Fibroblast of lung (primary cell): ENCODE results near the gene RPL4. TPM values are rescaled to one million over a fixed set of nuclear protein-coding genes. Genes with fewer than 3 reads are reported as not detected.

ENCODE experiments used
- DNase-seq, 2 donors: peaks; one replicate each; pipeline versions ENCODE4 v3.0.0 to v3.0.0-alpha.2; 2010; ENCODE audit warnings: low read depth in 2 of 2
- H2AFZ ChIP-seq: 2 replicates; pipeline ENCODE4 v1.5.1; 2012; ENCODE audit warnings: low read length, control low read depth, inconsistent platforms
- H3K27ac ChIP-seq: 2 replicates; pipeline ENCODE4 v1.5.1; 2011; ENCODE audit warnings: low read length, control low read depth; ENCODE audit not compliant: insufficient read depth
- H3K27me3 ChIP-seq: 2 replicates; pipeline ENCODE4 v1.5.1; 2011; ENCODE audit warnings: mild to moderate bottlenecking, low read length; ENCODE audit not compliant: control insufficient read depth, insufficient read depth
- H3K36me3 ChIP-seq: 2 replicates; pipeline ENCODE4 v1.5.1; 2011; ENCODE audit warnings: low read length; ENCODE audit not compliant: control insufficient read depth, insufficient read depth
- H3K4me1 ChIP-seq: 2 replicates; pipeline ENCODE4 v1.5.1; 2011; ENCODE audit warnings: low read length; ENCODE audit not compliant: control insufficient read depth, insufficient read depth; ENCODE audit errors: extremely low read depth
- H3K4me2 ChIP-seq: 2 replicates; pipeline ENCODE4 v1.5.1; 2011; ENCODE audit warnings: low read length, control low read depth; ENCODE audit not compliant: insufficient read depth; ENCODE audit errors: extremely low read depth
- H3K4me3 ChIP-seq, 4 experiments: fragments of 200-600 bp in 1 of 4; sonication (generic) in 1 of 4; replicated peaks in 1 of 4; 2 replicates each; pipeline ENCODE4 v1.5.1; 2011 to 2016; ENCODE audit warnings: low read length in 4 of 4, low read depth in 3 of 4, mild to moderate bottlenecking in 3 of 4, control low read depth in 2 of 4, inconsistent platforms in 1 of 4, mixed read lengths in 1 of 4; ENCODE audit not compliant: insufficient read depth in 1 of 4; ENCODE audit errors: control extremely low read depth in 1 of 4
- H3K79me2 ChIP-seq: 2 replicates; pipeline ENCODE4 v1.5.1; 2012; ENCODE audit warnings: mild to moderate bottlenecking, low read length, inconsistent platforms; ENCODE audit not compliant: control insufficient read depth, insufficient read depth
- H3K9ac ChIP-seq: 2 replicates; pipeline ENCODE4 v1.5.1; 2011; ENCODE audit warnings: mild to moderate bottlenecking, low read length, control low read depth; ENCODE audit not compliant: insufficient read depth
- H3K9me3 ChIP-seq: 2 replicates; pipeline ENCODE4 v1.5.1; 2012; ENCODE audit warnings: low read depth, low read length; ENCODE audit not compliant: control insufficient read depth, insufficient read depth
- H4K20me1 ChIP-seq: 2 replicates; pipeline ENCODE4 v1.5.1; 2011; ENCODE audit warnings: low read length; ENCODE audit not compliant: control insufficient read depth, insufficient read depth; ENCODE audit errors: extremely low read depth
- CTCF ChIP-seq, 2 donors: IDR thresholded peaks in 1 of 2; conservative IDR thresholded peaks in 1 of 2; 1 replicate in 1 of 2; 2 replicates in 1 of 2; pipeline ENCODE4 v1.5.1; 2011 to 2012; ENCODE audit warnings: low read length in 2 of 2, control low read depth in 1 of 2, inconsistent platforms in 1 of 2, low read depth in 1 of 2, mild to moderate bottlenecking in 1 of 2
- EZH2 ChIP-seq: IDR thresholded peaks from 2 replicates; pipeline ENCODE4 v1.5.1; 2012; ENCODE audit warnings: low read length, control low read depth, mild to moderate bottlenecking; ENCODE audit errors: missing control alignments
- polyA plus RNA-seq, 2 donors: library from polyadenylated mRNA; depleted of rRNA in 1 of 2; stranded (reverse) in 1 of 2; unstranded in 1 of 2; fragments of >200 nt; gene quantifications; 2 replicates each; pipeline ENCODE4 v1.2.1, GENCODE V29; 2011 to 2012; ENCODE audit warnings: missing spikeins in 1 of 2
- total RNA-seq: library from RNA; depleted of rRNA; stranded (reverse); fragments of >200 nt; gene quantifications from 2 replicates; pipeline ENCODE4 v1.2.1, GENCODE V29; 2014

The RPL4 gene
- total and polyA plus RNA-seq, 2 donors (not counting 1 experiment from before 2014, with no cell fraction given) = 1,689 to 3,456 TPM

- no peak overlapping the region for H3K4me3 ChIP-seq
- no peaks in the 10 kb centered on the region for H3K27me3 ChIP-seq
- H3K9ac ChIP-seq = no peak overlapping the region
- no peak overlapping the region for H3K27ac ChIP-seq
- no peaks in the 10 kb centered on the region for H3K36me3 ChIP-seq
- no peaks in the 10 kb centered on the region for H3K79me2 ChIP-seq
- TF ChIP-seq CTCF (conservative IDR thresholded peaks at IDR 0.05 in 1 of 2, IDR thresholded peaks at IDR 0.05 in 1 of 2; ENCODE audit: low read depth in 1 of 2, low read length in 2 of 2) (no peak), EZH2 (no peak)
- H2AFZ ChIP-seq = no peak overlapping the region
- H3K4me2 ChIP-seq = no peak overlapping the region
- no peaks in the 10 kb centered on the region for H3K4me1 ChIP-seq
- H3K9me3 ChIP-seq = no peaks in the 10 kb centered on the region
- peak in 1 of 2 donors; percentile 27 for DNase-seq
- H4K20me1 ChIP-seq = no peaks in the 10 kb centered on the region
Observed at GRCh38 chr15:66515901-66516322, 11.3 kb upstream of the RPL4 start.

- H3K9me3 ChIP-seq = no peaks in the 10 kb centered on the region
- no peak overlapping the region for H3K9ac ChIP-seq
- DNase-seq = no peak
- no peaks in the 10 kb centered on the region for H3K79me2 ChIP-seq
- no peaks in the 10 kb centered on the region for H3K36me3 ChIP-seq
- H3K4me1 ChIP-seq = no peaks in the 10 kb centered on the region
- H2AFZ ChIP-seq = no peak overlapping the region
- no peak overlapping the region for H3K4me3 ChIP-seq
- H3K27ac ChIP-seq = no peak overlapping the region
- TF ChIP-seq CTCF (conservative IDR thresholded peaks at IDR 0.05 in 1 of 2, IDR thresholded peaks at IDR 0.05 in 1 of 2; ENCODE audit: low read depth in 1 of 2, low read length in 2 of 2) (no peak), EZH2 (no peak)
- H3K4me2 ChIP-seq = no peak overlapping the region
- H4K20me1 ChIP-seq = no peaks in the 10 kb centered on the region
- H3K27me3 ChIP-seq = no peaks in the 10 kb centered on the region
Observed at GRCh38 chr15:66514586-66514985, 9.9 kb upstream of the RPL4 start.

- H3K36me3 ChIP-seq = no peaks in the 10 kb centered on the region
- H2AFZ ChIP-seq = peak overlapping the region; percentile 17
- no peak overlapping the region for H3K4me3 ChIP-seq
- H3K4me2 ChIP-seq = no peak overlapping the region
- H3K9me3 ChIP-seq = no peaks in the 10 kb centered on the region
- H3K27ac ChIP-seq = no peak overlapping the region
- H3K4me1 ChIP-seq = no peaks in the 10 kb centered on the region
- no peaks in the 10 kb centered on the region for H3K27me3 ChIP-seq
- H3K79me2 ChIP-seq = peaks cover 42% of the 10 kb centered on the region
- DNase-seq = no peak
- TF ChIP-seq EZH2 (no peak), CTCF (conservative IDR thresholded peaks at IDR 0.05 in 1 of 2, IDR thresholded peaks at IDR 0.05 in 1 of 2; ENCODE audit: low read depth in 1 of 2, low read length in 2 of 2) (no peak)
- no peaks in the 10 kb centered on the region for H4K20me1 ChIP-seq
- no peak overlapping the region for H3K9ac ChIP-seq
Observed at GRCh38 chr15:66508293-66508883, 3.7 kb upstream of the RPL4 start.
